Activated naive CD8-positive, alpha-beta T cell treated with anti-CD3 and anti-CD28 coated beads for 36 hours (primary cell): ENCODE measurements around the gene KLHDC3. TPM values are rescaled to one million over a fixed set of nuclear protein-coding genes. Genes with fewer than 3 reads are reported as not detected.

ENCODE experiments used
- total RNA-seq, 2 experiments: library from RNA; stranded (reverse); gene quantifications; one replicate each; pipeline ENCODE4 v1.2.3, GENCODE V29; 2021

KLHDC3 gene
- total RNA-seq, 2 experiments from 2014 or later = 65.8 to 66.1 TPM

Other genes with a start within 250 kb of the KLHDC3 start
- 10 to 100 TPM; 10.6 to 10.7 TPM for gene BICRAL, start 232.2 kb upstream of the KLHDC3 start, total RNA-seq
- gene RPL7L1, start 134.6 kb upstream of the KLHDC3 start, total RNA-seq = 100 to 1,000 TPM; 193 to 200 TPM
- not detected for gene PTCRA, start 98.2 kb upstream of the KLHDC3 start, total RNA-seq
- 10 to 100 TPM; 53.6 to 55.7 TPM for gene CNPY3, start 84.8 kb upstream of the KLHDC3 start, total RNA-seq
- under 1 TPM; 0.20 to 0.35 TPM for gene GNMT, start 53.5 kb upstream of the KLHDC3 start, total RNA-seq
- gene PEX6, start 35.1 kb upstream of the KLHDC3 start, total RNA-seq = 10 to 100 TPM; 15.2 to 16.7 TPM
- 10 to 100 TPM; 43.0 to 43.4 TPM for gene PPP2R5D, start 29.7 kb upstream of the KLHDC3 start, total RNA-seq
- 100 to 1,000 TPM in 1 of 2 experiments, 10 to 100 TPM in 1; 98.6 to 105 TPM for gene MEA1, start 303 bp upstream of the KLHDC3 start, total RNA-seq
- gene RRP36, start 7.4 kb downstream of the KLHDC3 start, total RNA-seq = 10 to 100 TPM; 87.6 to 93.0 TPM
- gene CUL7, start 39.6 kb downstream of the KLHDC3 start, total RNA-seq = 10 to 100 TPM in 1 of 2 experiments, 1 to 10 TPM in 1; 9.3 to 10.2 TPM
- 100 to 1,000 TPM; 112 to 113 TPM for gene MRPL2, start 45.2 kb downstream of the KLHDC3 start, total RNA-seq
- gene KLC4, start 45.4 kb downstream of the KLHDC3 start, total RNA-seq = 1 to 10 TPM; 9.5 to 10.0 TPM
- 1 to 10 TPM; 3.3 to 3.9 TPM for gene PTK7, start 62.1 kb downstream of the KLHDC3 start, total RNA-seq
- 10 to 100 TPM; 49.1 to 49.9 TPM for gene SRF, start 157.0 kb downstream of the KLHDC3 start, total RNA-seq
- 10 to 100 TPM; 31.3 to 31.5 TPM for gene CUL9, start 167.9 kb downstream of the KLHDC3 start, total RNA-seq
- gene DNPH1, start 215.2 kb downstream of the KLHDC3 start, total RNA-seq = 10 to 100 TPM; 55.8 to 56.1 TPM
- gene TTBK1, start 229.2 kb downstream of the KLHDC3 start, total RNA-seq = under 1 TPM; 0.12 to 0.14 TPM